ENCODE results near the gene MZT2A.
"Not testable (repeated sequence)": the region's sequence is repeated elsewhere in the genome, so short reads cannot be mapped to it uniquely, and the experiment has no call there.

Gene MZT2A

DNA sequence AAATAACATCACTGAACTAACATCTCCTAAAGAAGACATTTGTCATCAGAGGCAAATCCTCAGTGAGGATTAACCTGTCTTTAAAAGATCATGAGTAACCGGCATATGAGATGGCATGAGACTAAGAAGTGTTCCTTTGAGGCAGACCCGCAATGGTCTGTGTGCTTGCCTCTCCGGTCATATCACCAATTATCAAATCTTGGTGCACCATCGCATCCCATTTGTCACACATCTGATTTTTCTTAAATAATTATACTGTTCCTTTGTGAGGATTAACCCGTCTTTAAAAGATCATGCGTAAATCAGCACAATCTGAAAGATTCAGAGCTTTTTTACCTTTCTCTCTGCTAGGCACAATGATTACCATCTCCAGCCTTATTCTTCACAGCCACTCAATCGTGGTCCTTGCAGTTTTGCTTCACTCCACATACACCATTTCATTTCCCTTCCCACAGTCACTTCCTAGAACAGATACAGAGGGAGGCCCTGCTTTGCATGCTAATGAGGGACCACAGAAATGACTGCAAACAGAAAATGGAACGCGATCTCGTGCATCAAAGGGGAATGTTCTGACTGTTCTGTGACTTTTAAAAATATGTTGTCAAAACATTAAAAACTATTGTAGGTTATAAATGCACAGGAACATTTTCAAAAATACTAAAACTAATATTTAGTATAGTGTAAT, 40.8 kb downstream of the MZT2A start:
- not testable (repeated sequence) for DNase-seq (ENCODE audit: low spot score)

DNA sequence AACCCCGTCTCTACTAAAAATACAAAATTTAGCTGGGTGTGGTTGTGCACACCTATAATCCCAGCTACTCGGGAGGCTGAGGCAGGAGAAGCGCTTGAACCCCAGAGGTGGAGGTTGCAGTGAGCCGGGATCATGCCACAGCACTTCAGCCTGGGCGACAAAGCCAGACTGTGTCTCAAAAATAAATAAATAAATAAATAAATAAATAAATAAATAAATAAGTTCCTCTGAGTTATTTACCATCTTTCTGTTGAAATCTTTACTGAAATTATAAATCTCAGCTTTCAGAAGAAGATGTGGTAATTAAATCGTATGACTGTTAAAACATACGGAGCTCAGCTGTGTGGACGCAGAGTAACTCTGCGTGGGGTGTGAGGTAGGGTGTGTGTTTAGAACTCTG, 44.2 kb downstream of the MZT2A start:
- DNase-seq (ENCODE audit: low spot score), result not testable (repeated sequence)

DNA sequence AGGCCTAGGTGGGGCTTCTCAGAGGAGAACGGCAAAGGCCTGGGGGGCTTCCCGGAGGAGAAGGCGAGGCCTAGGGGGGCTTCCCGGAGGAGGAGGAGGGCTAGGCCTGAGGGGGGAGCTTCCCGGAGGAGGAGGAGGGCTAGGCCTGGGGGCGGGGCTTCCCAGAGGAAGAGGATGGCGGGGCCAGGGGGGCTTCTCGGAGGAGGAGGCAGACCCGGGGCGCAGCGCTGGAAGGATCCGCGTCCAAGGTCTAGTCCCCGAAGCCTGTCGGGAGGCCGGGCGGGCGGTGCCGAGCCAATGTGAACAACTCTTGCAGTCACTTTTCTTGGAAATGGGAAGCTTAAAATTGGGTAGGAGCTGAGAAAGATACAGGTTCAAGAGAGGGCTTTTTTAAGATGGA, 46.3 kb downstream of the MZT2A start:
- DNase-seq (ENCODE audit: low spot score), result no peak

DNA sequence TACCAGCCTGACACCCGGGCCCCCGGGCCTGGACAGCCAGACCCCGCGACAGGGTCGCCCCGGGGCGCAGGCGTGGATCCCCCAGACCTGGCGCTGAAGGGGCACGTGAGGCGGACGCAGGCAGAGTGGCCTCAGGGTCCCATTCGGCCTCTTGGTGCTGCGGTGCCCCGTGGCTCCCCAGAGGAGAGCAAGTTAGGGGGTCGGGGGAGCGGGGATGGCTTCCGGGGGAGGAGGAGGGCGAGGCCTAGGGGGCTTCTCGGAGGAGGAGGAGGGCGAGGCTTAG, 46.7 kb downstream of the MZT2A start:
- not testable (repeated sequence) for DNase-seq (ENCODE audit: low spot score)

DNA sequence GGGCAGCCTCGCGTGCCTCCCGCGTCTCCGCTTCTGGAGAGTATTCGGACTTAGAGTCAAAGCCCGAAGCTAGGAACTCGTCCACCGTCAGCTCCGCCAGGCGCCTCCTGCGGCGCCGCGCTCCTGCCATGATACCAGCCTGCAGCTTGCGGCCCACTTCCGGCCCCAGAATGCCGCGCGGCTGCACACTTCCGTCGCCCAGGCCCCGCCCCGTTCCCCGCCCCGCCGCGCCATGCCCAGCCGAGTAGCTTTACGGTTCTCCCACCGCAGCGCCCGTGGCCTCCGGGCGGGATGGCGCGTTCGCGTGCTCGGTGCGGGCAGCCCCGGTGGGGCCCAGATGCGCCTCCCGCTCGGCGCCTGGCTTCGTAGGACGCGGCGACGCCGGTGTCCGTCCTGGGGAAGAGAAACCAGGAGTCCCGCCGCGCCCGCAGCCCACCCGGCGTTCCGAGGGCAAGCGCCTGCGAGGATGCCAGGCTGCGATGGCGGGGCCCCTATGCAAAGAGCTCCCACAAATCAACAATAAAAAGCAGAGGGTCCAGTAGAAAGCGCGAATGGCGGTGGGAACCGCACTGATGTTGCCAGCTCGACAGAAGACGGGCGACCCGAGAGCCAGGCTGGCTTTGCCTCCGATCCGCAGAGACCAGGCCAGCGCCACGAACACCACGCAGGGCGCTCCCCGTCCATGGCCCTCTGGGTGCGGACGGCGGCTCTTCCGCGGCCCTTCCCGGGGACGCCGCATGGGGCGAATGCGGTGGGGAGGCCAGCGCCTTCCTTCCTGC, 47.3 kb downstream of the MZT2A start:
- not testable (repeated sequence) for DNase-seq (ENCODE audit: low spot score)

DNA sequence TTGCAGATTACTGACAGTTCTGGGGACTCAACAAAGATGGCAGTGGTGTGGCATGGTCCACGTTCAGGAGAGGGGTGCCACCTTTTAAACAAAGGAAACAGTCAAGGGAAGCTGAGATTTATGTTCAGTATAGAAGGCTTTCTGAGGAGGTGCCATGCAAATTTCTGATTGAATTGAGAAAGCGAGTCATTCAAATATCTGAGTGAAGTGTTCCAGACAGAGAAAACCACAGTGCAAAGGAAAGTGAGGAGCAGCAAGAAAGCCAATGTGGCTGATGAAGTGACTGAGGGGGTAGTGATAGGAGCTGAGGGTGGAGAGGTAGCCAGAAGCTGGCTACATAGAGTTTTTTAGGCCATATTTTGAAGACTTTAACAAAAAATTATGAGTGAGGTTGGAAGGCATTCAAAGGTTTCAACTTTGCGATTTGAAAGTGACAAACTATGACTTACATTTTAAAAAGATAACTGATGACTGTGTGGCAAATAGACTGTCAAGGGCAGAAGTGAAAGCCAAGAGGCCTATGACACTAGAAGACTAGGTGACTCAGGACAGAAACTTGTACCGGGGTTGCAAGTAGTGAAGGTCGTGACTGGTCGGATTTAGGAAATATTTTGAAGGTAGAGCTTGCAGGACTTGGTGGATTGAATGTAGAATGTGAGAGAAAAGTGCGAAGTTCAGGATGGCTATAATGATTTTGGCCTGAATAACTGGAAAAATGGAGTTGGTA, 51.3 kb downstream of the MZT2A start:
- not testable (repeated sequence) for DNase-seq (ENCODE audit: low spot score)

Data from iPS-NIHi11 (cell line).